Caco-2 (cell line): ENCODE measurements around the gene CASZ1. TPM values are rescaled to one million over a fixed set of nuclear protein-coding genes. Genes with fewer than 3 reads are reported as not detected.
A peak's percentile ranks its signal among the peaks of the same experiment; 100 is the strongest.

Source experiments
- BruUV-seq: library from RNA; stranded (reverse); fragments of 400-500 nt; replicated peaks from 2 replicates; lab custom pipeline; 2021; lab: Mats Ljungman, UMichigan
- CTCF ChIA-PET: fragments of 300-600 bp; sonication (Branson Sonifier 250); formaldehyde crosslinking; loops from one replicate; lab custom pipeline; 2022; ENCODE audit warnings: antibody characterized with exemption; lab: Charles Lee
- POLR2A ChIA-PET: fragments of 300-600 bp; sonication (Branson Sonifier 250); formaldehyde crosslinking; loops from one replicate; lab custom pipeline; 2022; ENCODE audit warnings: antibody characterized with exemption; lab: Charles Lee
- DNase-seq, 2 experiments: peaks; one replicate each; pipeline versions ENCODE4 v3.0.0 to v3.0.0-alpha.2; 2020 to 2022
- H3K27me3 ChIP-seq: replicated peaks from 2 replicates; pipeline ENCODE4 v1.6.0; 2011; ENCODE audit warnings: low read length; ENCODE audit not compliant: control insufficient read depth, insufficient read depth
- H3K36me3 ChIP-seq: 2 replicates; pipeline ENCODE4 v1.5.1; 2011; ENCODE audit warnings: low read length; ENCODE audit not compliant: control insufficient read depth, insufficient read depth
- H3K4me1 ChIP-seq: fragments of 250-450 bp; sonication (Bioruptor Pico); 2 replicates; pipeline ENCODE4 v1.5.1; 2020; ENCODE audit warnings: mild to moderate bottlenecking
- H3K4me3 ChIP-seq: 2 replicates; pipeline ENCODE4 v1.5.1; 2011; ENCODE audit warnings: low read depth, mild to moderate bottlenecking, control low read depth, low read length
- H3K9me3 ChIP-seq: fragments of 250-450 bp; sonication (Bioruptor Pico); 2 replicates; pipeline ENCODE4 v1.5.1; 2020; ENCODE audit warnings: mild to moderate bottlenecking, moderate library complexity
- H3K27ac Mint-ChIP-seq: one replicate; pipeline ENCODE4 v1.8.0; 2022; ENCODE audit warnings: mixed read lengths; ENCODE audit not compliant: unreplicated experiment
- H3K27me3 Mint-ChIP-seq: one replicate; pipeline ENCODE4 v1.8.0; 2022; ENCODE audit warnings: mixed read lengths; ENCODE audit not compliant: insufficient read depth, unreplicated experiment
- H3K36me3 Mint-ChIP-seq: one replicate; pipeline ENCODE4 v1.8.0; 2022; ENCODE audit warnings: mild to moderate bottlenecking, mixed read lengths; ENCODE audit not compliant: insufficient read depth, unreplicated experiment
- H3K4me1 Mint-ChIP-seq: one replicate; pipeline ENCODE4 v1.8.0; 2022; ENCODE audit warnings: low read depth, mixed read lengths; ENCODE audit not compliant: unreplicated experiment
- H3K4me3 Mint-ChIP-seq: one replicate; pipeline ENCODE4 v1.8.0; 2022; ENCODE audit warnings: mild to moderate bottlenecking, moderate library complexity, mixed read lengths; ENCODE audit not compliant: unreplicated experiment
- H3K9me3 Mint-ChIP-seq: one replicate; pipeline ENCODE4 v1.8.0; 2022; ENCODE audit warnings: mixed read lengths; ENCODE audit not compliant: unreplicated experiment
- intact Hi-C: fragments of 100-400 bp; cut with micrococcal nuclease; formaldehyde crosslinking; loops from one replicate; pipeline ENCODE4 v1.10.0; 2022; ENCODE audit not compliant: unreplicated experiment
- total RNA-seq: library from RNA; stranded (reverse); gene quantifications from 2 replicates; pipeline ENCODE4 v1.2.3, GENCODE V29; 2022
- TF ChIP-seq, protein P1 (sequence below), 2 experiments: fragments of 200-600 bp in 1 of 2; IDR thresholded peaks; 1 replicate in 1 of 2; 2 replicates in 1 of 2; pipeline versions ENCODE4 v1.5.1 to v1.8.0; 2011 to 2022; ENCODE audit warnings: antibody characterized with exemption in 1 of 2, control low read depth in 1 of 2, inconsistent platforms in 1 of 2, low read depth in 1 of 2, low read length in 1 of 2, mild to moderate bottlenecking in 1 of 2, moderate library complexity in 1 of 2; ENCODE audit not compliant: insufficient read depth in 1 of 2, severe bottlenecking in 1 of 2, unreplicated experiment in 1 of 2

The CASZ1 gene
- total RNA-seq, 1 experiment from 2014 or later = 10.9 TPM

DNA sequence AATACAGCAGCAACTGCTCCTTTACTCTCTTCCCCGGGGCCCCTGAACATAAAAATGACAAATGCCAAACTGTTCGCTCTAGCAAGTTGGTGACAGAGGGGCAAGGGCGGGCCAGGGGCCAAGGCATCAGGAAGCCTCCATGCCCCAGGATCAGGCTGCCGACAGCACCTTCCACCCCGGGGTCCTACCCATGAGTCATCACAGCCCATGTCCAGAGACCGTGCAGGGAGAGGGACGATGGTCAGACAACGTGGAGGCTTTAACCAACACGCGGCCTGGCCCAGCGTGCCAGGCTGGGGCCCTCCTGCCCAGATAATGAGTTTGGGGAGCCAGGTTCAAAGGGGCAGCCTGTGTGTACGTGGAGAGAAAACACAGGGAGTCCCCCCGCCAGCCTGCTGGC, 90.5 kb downstream of the CASZ1 start:
- no peaks in the 10 kb centered on the region for H3K27me3 Mint-ChIP-seq
- POLR2A ChIA-PET = no interaction called here
- H3K27ac Mint-ChIP-seq = no peak overlapping the region
- H3K36me3 Mint-ChIP-seq = peaks cover 8% of the 10 kb centered on the region
- H3K9me3 ChIP-seq = no peaks in the 10 kb centered on the region
- H3K4me1 Mint-ChIP-seq = no peaks in the 10 kb centered on the region
- H3K4me3 Mint-ChIP-seq = no peak overlapping the region
- no peaks in the 10 kb centered on the region for H3K27me3 ChIP-seq
- H3K36me3 ChIP-seq = no peaks in the 10 kb centered on the region
- no TSS peak for BruUV-seq
- H3K4me1 ChIP-seq = no peaks in the 10 kb centered on the region
- no peak overlapping the region for H3K4me3 ChIP-seq
- no peak for DNase-seq
- TF ChIP-seq, protein P1, sequence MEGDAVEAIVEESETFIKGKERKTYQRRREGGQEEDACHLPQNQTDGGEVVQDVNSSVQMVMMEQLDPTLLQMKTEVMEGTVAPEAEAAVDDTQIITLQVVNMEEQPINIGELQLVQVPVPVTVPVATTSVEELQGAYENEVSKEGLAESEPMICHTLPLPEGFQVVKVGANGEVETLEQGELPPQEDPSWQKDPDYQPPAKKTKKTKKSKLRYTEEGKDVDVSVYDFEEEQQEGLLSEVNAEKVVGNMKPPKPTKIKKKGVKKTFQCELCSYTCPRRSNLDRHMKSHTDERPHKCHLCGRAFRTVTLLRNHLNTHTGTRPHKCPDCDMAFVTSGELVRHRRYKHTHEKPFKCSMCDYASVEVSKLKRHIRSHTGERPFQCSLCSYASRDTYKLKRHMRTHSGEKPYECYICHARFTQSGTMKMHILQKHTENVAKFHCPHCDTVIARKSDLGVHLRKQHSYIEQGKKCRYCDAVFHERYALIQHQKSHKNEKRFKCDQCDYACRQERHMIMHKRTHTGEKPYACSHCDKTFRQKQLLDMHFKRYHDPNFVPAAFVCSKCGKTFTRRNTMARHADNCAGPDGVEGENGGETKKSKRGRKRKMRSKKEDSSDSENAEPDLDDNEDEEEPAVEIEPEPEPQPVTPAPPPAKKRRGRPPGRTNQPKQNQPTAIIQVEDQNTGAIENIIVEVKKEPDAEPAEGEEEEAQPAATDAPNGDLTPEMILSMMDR (IDR thresholded peaks at IDR 0.05; ENCODE audit: insufficient read depth in 1 of 2, low read depth in 1 of 2, low read length in 1 of 2, severe bottlenecking in 1 of 2, unreplicated experiment in 1 of 2) = no peak
- intact Hi-C loops = no loop called here
- no peaks in the 10 kb centered on the region for H3K9me3 Mint-ChIP-seq
- CTCF ChIA-PET = no interaction called here

DNA sequence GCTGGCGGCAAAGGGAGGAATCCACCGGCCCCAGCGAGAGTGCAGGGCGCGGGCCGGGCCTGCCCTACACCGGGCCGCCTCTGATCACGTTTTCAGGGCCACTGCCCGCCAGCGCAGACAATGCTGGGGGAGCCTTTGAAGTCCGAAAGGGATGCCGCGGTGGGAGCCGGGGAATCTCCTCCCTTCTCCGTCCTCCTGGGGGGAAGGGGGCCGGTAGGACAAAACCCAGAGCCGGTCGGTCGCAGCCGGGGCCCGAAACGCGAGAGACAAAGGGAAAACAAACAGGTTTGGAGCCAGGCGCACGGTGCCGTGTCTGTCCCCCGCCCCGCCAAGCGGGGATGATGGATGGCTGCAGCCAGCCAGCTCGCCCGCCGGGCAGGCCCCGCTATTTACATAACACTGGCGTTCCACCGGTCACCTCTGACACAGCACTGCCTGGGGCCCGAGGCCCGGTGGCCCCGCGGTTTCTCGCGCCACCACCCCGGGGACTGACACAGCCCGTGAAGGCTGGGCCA, 92.0 kb downstream of the CASZ1 start:
- POLR2A ChIA-PET = no interaction called here
- peak overlapping the region; percentile 5 for H3K27ac Mint-ChIP-seq
- Histone ChIP-seq H3K9me3 (no peaks in the 10 kb centered on the region), H3K27me3 (no peaks in the 10 kb centered on the region), H3K36me3 (no peaks in the 10 kb centered on the region), H3K4me1 (peaks cover 5% of the 10 kb centered on the region; the same call in 1 of the 2 replicates), H3K4me3 (no peak overlapping the region)
- no peaks in the 10 kb centered on the region for H3K27me3 Mint-ChIP-seq
- peaks cover 8% of the 10 kb centered on the region for H3K36me3 Mint-ChIP-seq
- no peaks in the 10 kb centered on the region for H3K9me3 Mint-ChIP-seq
- peaks cover 8% of the 10 kb centered on the region for H3K4me1 Mint-ChIP-seq
- DNase-seq = no peak
- TF ChIP-seq, protein P1 (IDR thresholded peaks at IDR 0.05; ENCODE audit: insufficient read depth in 1 of 2, low read depth in 1 of 2, low read length in 1 of 2, severe bottlenecking in 1 of 2, unreplicated experiment in 1 of 2) = no peak
- BruUV-seq = no TSS peak
- CTCF ChIA-PET = no interaction called here
- intact Hi-C loops = no loop called here
- peak overlapping the region; percentile 22 for H3K4me3 Mint-ChIP-seq

DNA sequence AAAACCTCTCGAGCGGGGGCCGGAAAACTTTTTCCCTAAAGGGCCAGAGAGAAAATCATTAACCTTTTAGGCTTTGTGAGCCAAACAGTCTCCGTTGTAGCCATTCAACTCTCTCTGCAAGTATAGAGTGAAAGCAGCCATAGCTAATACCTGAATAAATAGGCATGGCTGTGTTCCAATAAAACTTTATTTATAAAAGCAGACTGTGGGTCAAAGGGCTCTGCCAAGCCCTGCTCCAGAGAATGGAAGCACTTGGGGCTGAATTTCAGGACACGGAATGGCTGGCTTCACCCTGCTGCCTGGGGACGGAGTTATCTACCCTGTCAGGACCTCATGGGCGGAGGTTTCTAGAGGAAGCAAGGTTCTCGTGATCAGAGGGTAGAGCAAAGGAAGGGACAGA, 92.7 kb downstream of the CASZ1 start:
- Histone ChIP-seq H3K4me1 (peaks cover 5% of the 10 kb centered on the region; the same call in 1 of the 2 replicates), H3K36me3 (no peaks in the 10 kb centered on the region), H3K4me3 (no peak overlapping the region), H3K27me3 (no peaks in the 10 kb centered on the region), H3K9me3 (no peaks in the 10 kb centered on the region)
- no peaks in the 10 kb centered on the region for H3K9me3 Mint-ChIP-seq
- peak overlapping the region; percentile 22 for H3K4me3 Mint-ChIP-seq
- CTCF ChIA-PET = no interaction called here
- H3K36me3 Mint-ChIP-seq = peaks cover 8% of the 10 kb centered on the region
- no peaks in the 10 kb centered on the region for H3K27me3 Mint-ChIP-seq
- BruUV-seq = no TSS peak
- H3K27ac Mint-ChIP-seq = peak overlapping the region; percentile 5
- POLR2A ChIA-PET = no interaction called here
- no peak for DNase-seq
- peaks cover 8% of the 10 kb centered on the region for H3K4me1 Mint-ChIP-seq
- TF ChIP-seq, protein P1 (IDR thresholded peaks at IDR 0.05; ENCODE audit: insufficient read depth in 1 of 2, low read depth in 1 of 2, low read length in 1 of 2, severe bottlenecking in 1 of 2, unreplicated experiment in 1 of 2) = no peak
- intact Hi-C loops = no loop called here
